HepG2 (cell line): ENCODE data around the gene PHKG2. TPM values are rescaled to one million over a fixed set of nuclear protein-coding genes. Genes with fewer than 3 reads are reported as not detected.

Experiments
- CENPT ChIP-seq: sonication (generic); formaldehyde crosslinking; IDR thresholded peaks from 2 replicates; pipeline ENCODE4 v1.8.0; 2022; ENCODE audit warnings: low read depth, mild to moderate bottlenecking, moderate library complexity, missing genetic modification reagents
- CENPX ChIP-seq: sonication (generic); formaldehyde crosslinking; IDR thresholded peaks from 2 replicates; pipeline ENCODE4 v1.9.0; 2021; ENCODE audit warnings: mild to moderate bottlenecking, missing genetic modification reagents, moderate library complexity
- JARID2 ChIP-seq: sonication (generic); formaldehyde crosslinking; IDR thresholded peaks from 2 replicates; pipeline ENCODE4 v1.8.1; 2023; ENCODE audit warnings: missing genetic modification reagents, inconsistent platforms; ENCODE audit not compliant: insufficient replicate concordance
- KLF12 ChIP-seq: sonication (generic); formaldehyde crosslinking; IDR thresholded peaks from 2 replicates; pipeline ENCODE4 v1.4.0; 2020; ENCODE audit warnings: missing genetic modification reagents, borderline replicate concordance
- MED13 ChIP-seq: sonication (generic); formaldehyde crosslinking; IDR thresholded peaks from 2 replicates; pipeline ENCODE4 v1.5.0; 2020; ENCODE audit warnings: missing genetic modification reagents
- PITX1 ChIP-seq: sonication (generic); formaldehyde crosslinking; IDR thresholded peaks from 2 replicates; pipeline ENCODE4 v1.5.1; 2020; ENCODE audit warnings: mild to moderate bottlenecking, missing genetic modification reagents
- PRMT3 ChIP-seq: sonication (generic); formaldehyde crosslinking; IDR thresholded peaks from 2 replicates; pipeline ENCODE4 v1.8.1; 2022; ENCODE audit warnings: low read depth, mild to moderate bottlenecking, moderate library complexity, missing genetic modification reagents, borderline replicate concordance
- SIX4 ChIP-seq: sonication (generic); formaldehyde crosslinking; IDR thresholded peaks from 2 replicates; pipeline ENCODE4 v1.4.0; 2020; ENCODE audit warnings: missing genetic modification reagents
- SNAI1 ChIP-seq: sonication (generic); formaldehyde crosslinking; IDR thresholded peaks from 2 replicates; pipeline ENCODE4 v1.5.0; 2020; ENCODE audit warnings: mild to moderate bottlenecking, missing genetic modification reagents, borderline replicate concordance
- SP140L ChIP-seq: sonication (generic); formaldehyde crosslinking; IDR thresholded peaks from 2 replicates; pipeline ENCODE4 v1.4.0; 2020; ENCODE audit warnings: missing genetic modification reagents, borderline replicate concordance
- STAG1 ChIP-seq: sonication (generic); formaldehyde crosslinking; IDR thresholded peaks from 2 replicates; pipeline ENCODE4 v1.4.0; 2020; ENCODE audit warnings: missing genetic modification reagents
- ZNF224 ChIP-seq: sonication (generic); formaldehyde crosslinking; IDR thresholded peaks from 2 replicates; pipeline ENCODE4 v1.5.0; 2020; ENCODE audit warnings: mild to moderate bottlenecking, missing genetic modification reagents
- ZNF317 ChIP-seq: sonication (generic); formaldehyde crosslinking; IDR thresholded peaks from 2 replicates; pipeline ENCODE4 v1.5.0; 2020; ENCODE audit warnings: mild to moderate bottlenecking, missing genetic modification reagents
- ZNF510 ChIP-seq: sonication (generic); formaldehyde crosslinking; IDR thresholded peaks from 2 replicates; pipeline ENCODE4 v1.4.0; 2020; ENCODE audit warnings: low read depth, mild to moderate bottlenecking, missing genetic modification reagents
- ZNF615 ChIP-seq: sonication (generic); formaldehyde crosslinking; IDR thresholded peaks from 2 replicates; pipeline ENCODE4 v1.5.0; 2020; ENCODE audit warnings: mild to moderate bottlenecking, missing genetic modification reagents, borderline replicate concordance
- polyA plus RNA-seq, 8 experiments: library from polyadenylated mRNA; depleted of rRNA in 3 of 8; stranded (reverse) in 7 of 8; unstranded in 1 of 8; fragments of >200 nt; fragmentation: Illumina TruSeq in 4 of 8; extraction: Trizol in 4 of 8; gene quantifications; 2 replicates each; pipeline versions ENCODE4 v1.2.1 to v1.2.3, GENCODE V29; 2011 to 2016; ENCODE audit warnings: low read depth in 4 of 8, missing spikeins in 1 of 8, mixed read lengths in 1 of 8; ENCODE audit not compliant: insufficient read depth in 1 of 8
- total RNA-seq, 5 experiments: library from RNA; depleted of rRNA; stranded (reverse); fragments of >200 nt; fragmentation: Illumina TruSeq; extraction: Trizol; gene quantifications; 2 replicates each; pipeline ENCODE4 v1.2.3, GENCODE V29; 2016; ENCODE audit warnings: low read depth in 1 of 5
- TF ChIP-seq, protein P1 (sequence below): sonication (generic); formaldehyde crosslinking; IDR thresholded peaks from 2 replicates; pipeline ENCODE4 v1.5.1; 2020; ENCODE audit warnings: mild to moderate bottlenecking, missing genetic modification reagents, borderline replicate concordance
- TF ChIP-seq, protein P2 (sequence below): sonication (generic); formaldehyde crosslinking; IDR thresholded peaks from 2 replicates; pipeline ENCODE4 v1.8.1; 2022; ENCODE audit warnings: low read depth, mild to moderate bottlenecking, missing genetic modification reagents
- TF ChIP-seq, protein P3 (sequence below): IDR thresholded peaks from 2 replicates; pipeline ENCODE4 v1.6.1; 2012; ENCODE audit warnings: inconsistent platforms

Gene PHKG2
- total and polyA plus RNA-seq, 2 of the 13 experiments (the other 11 are each of a cell fraction or from before 2014, with no cell fraction given): 37.4 to 42.1 TPM

DNA sequence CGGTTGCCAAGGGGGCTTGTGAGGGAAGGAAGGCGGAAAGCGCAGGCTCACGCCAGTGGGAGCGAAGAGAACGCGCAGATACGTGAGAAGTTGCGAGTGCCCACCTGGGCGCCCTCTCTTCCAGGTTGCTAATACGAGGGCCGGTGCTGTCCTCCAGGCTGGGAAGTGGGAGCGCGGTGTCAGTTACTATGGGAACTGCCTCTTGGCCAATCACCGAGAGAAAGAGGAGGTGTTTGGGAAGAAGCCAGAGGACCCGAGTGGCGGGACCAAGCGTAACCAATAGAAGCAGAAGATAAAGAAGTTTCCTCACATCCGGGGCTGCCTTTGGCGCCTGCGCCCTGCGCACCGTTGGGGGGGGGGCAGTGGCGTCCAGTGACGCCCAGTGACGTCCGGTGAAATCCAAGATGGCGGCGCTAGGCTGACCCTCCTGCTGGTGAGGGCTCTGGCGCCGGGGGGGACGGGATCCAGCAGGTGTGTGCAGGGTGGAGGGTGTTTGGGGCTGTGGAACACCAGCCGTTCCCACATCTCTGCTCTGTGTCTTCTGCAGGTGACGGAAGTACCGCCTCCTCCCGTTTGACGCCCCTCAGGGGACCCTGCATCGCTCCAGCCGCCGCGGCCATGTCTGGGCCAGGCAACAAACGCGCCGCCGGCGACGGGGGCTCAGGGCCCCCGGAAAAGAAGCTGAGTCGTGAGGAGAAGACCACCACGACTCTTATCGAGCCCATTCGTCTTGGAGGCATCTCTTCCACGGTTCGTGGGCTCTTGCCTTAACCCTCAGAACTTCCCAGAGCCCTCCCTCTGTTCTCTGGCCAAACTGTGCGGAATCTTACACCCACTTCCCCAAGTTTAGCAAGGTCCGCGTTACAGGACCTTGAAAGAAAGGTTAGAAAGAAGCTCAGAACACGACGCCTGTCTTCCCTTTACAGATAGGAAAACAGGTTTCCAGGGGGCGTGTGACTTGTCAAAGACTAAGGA, 14.0 kb downstream of the PHKG2 start, which contains the start of the genes CFAP119 and RNF40 (continued):
- TF ChIP-seq ZNF615 (CRISPR knock-in tag) (no peak; the same call in 1 of the 2 replicates), ZNF224 (CRISPR knock-in tag) (peak; percentile 60), CENPX (CRISPR knock-in tag) (no peak), SP140L (CRISPR knock-in tag) (no peak), PRMT3 (CRISPR knock-in tag) (no peak), SNAI1 (no peak; the same call in 1 of the 2 replicates), JARID2 (CRISPR knock-in tag) (peak; percentile 7), KLF12 (no peak; the same call in 1 of the 2 replicates), CENPT (CRISPR knock-in tag) (no peak; the same call in 1 of the 2 replicates), STAG1 (CRISPR knock-in tag) (no peak; the same call in 1 of the 2 replicates), ZNF317 (CRISPR knock-in tag) (peak; percentile 79; the same call in 1 of the 2 replicates), MED13 (peak; percentile 73; the same call in 1 of the 2 replicates), SIX4 (CRISPR knock-in tag) (peak; percentile 53; the same call in 1 of the 2 replicates), ZNF510 (CRISPR knock-in tag) (no peak), PITX1 (CRISPR knock-in tag) (peak; percentile 37; the same call in 1 of the 2 replicates)
- TF ChIP-seq, protein P1, sequence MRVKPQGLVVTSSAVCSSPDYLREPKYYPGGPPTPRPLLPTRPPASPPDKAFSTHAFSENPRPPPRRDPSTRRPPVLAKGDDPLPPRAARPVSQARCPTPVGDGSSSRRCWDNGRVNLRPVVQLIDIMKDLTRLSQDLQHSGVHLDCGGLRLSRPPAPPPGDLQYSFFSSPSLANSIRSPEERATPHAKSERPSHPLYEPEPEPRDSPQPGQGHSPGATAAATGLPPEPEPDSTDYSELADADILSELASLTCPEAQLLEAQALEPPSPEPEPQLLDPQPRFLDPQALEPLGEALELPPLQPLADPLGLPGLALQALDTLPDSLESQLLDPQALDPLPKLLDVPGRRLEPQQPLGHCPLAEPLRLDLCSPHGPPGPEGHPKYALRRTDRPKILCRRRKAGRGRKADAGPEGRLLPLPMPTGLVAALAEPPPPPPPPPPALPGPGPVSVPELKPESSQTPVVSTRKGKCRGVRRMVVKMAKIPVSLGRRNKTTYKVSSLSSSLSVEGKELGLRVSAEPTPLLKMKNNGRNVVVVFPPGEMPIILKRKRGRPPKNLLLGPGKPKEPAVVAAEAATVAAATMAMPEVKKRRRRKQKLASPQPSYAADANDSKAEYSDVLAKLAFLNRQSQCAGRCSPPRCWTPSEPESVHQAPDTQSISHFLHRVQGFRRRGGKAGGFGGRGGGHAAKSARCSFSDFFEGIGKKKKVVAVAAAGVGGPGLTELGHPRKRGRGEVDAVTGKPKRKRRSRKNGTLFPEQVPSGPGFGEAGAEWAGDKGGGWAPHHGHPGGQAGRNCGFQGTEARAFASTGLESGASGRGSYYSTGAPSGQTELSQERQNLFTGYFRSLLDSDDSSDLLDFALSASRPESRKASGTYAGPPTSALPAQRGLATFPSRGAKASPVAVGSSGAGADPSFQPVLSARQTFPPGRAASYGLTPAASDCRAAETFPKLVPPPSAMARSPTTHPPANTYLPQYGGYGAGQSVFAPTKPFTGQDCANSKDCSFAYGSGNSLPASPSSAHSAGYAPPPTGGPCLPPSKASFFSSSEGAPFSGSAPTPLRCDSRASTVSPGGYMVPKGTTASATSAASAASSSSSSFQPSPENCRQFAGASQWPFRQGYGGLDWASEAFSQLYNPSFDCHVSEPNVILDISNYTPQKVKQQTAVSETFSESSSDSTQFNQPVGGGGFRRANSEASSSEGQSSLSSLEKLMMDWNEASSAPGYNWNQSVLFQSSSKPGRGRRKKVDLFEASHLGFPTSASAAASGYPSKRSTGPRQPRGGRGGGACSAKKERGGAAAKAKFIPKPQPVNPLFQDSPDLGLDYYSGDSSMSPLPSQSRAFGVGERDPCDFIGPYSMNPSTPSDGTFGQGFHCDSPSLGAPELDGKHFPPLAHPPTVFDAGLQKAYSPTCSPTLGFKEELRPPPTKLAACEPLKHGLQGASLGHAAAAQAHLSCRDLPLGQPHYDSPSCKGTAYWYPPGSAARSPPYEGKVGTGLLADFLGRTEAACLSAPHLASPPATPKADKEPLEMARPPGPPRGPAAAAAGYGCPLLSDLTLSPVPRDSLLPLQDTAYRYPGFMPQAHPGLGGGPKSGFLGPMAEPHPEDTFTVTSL (CRISPR knock-in tag): no peak; the same call in 1 of the 2 replicates
- TF ChIP-seq, protein P2, sequence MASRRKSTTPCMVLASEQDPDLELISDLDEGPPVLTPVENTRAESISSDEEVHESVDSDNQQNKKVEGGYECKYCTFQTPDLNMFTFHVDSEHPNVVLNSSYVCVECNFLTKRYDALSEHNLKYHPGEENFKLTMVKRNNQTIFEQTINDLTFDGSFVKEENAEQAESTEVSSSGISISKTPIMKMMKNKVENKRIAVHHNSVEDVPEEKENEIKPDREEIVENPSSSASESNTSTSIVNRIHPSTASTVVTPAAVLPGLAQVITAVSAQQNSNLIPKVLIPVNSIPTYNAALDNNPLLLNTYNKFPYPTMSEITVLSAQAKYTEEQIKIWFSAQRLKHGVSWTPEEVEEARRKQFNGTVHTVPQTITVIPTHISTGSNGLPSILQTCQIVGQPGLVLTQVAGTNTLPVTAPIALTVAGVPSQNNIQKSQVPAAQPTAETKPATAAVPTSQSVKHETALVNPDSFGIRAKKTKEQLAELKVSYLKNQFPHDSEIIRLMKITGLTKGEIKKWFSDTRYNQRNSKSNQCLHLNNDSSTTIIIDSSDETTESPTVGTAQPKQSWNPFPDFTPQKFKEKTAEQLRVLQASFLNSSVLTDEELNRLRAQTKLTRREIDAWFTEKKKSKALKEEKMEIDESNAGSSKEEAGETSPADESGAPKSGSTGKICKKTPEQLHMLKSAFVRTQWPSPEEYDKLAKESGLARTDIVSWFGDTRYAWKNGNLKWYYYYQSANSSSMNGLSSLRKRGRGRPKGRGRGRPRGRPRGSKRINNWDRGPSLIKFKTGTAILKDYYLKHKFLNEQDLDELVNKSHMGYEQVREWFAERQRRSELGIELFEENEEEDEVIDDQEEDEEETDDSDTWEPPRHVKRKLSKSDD (CRISPR knock-in tag): peak; percentile 98
- TF ChIP-seq, protein P3, sequence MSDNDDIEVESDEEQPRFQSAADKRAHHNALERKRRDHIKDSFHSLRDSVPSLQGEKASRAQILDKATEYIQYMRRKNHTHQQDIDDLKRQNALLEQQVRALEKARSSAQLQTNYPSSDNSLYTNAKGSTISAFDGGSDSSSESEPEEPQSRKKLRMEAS: peak; percentile 58; the same call in 1 of the 2 replicates
